ENCODE data around the gene RBM15B.
"Not testable (repeated sequence)": the region's sequence is repeated elsewhere in the genome, so short reads cannot be mapped to it uniquely, and the experiment has no call there.

Gene RBM15B

DNA sequence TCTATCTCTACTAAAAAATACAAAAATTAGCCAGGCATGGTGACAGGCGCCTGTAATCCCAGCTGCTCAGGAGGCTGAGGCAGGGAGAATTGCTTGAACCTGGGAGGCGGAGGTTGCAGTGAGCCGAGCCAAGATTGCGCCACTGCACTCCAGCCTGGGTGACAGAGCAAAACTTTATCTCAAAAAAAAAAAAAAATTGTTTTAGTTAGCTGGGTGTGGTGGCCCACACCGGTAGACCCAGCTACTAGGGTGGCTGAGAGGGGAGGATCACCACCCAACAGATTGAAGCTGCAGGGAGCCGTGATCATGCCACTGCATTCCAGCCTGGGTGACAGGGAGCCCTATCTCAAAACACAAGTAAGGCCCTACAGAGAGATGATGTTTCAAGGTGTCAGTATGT, 3.8 kb upstream of the RBM15B start:
- not testable (repeated sequence) for H3K9me3 ChIP-seq (ENCODE audit: control insufficient read depth, low read depth, low read length); H3K27me3 ChIP-seq (ENCODE audit: control insufficient read depth, insufficient read depth, low read length); H3K9ac ChIP-seq (ENCODE audit: low read length); H3K27ac ChIP-seq (ENCODE audit: low read length)
- H3K4me3 ChIP-seq (ENCODE audit: low read length), result peak overlapping the region; percentile 15
- H3K36me3 ChIP-seq (ENCODE audit: control insufficient read depth, low read depth, low read length), result peaks cover 30% of the 10 kb centered on the region
- H3K4me1 ChIP-seq (ENCODE audit: control insufficient read depth, low read depth, low read length), result peaks cover 17% of the 10 kb centered on the region

DNA sequence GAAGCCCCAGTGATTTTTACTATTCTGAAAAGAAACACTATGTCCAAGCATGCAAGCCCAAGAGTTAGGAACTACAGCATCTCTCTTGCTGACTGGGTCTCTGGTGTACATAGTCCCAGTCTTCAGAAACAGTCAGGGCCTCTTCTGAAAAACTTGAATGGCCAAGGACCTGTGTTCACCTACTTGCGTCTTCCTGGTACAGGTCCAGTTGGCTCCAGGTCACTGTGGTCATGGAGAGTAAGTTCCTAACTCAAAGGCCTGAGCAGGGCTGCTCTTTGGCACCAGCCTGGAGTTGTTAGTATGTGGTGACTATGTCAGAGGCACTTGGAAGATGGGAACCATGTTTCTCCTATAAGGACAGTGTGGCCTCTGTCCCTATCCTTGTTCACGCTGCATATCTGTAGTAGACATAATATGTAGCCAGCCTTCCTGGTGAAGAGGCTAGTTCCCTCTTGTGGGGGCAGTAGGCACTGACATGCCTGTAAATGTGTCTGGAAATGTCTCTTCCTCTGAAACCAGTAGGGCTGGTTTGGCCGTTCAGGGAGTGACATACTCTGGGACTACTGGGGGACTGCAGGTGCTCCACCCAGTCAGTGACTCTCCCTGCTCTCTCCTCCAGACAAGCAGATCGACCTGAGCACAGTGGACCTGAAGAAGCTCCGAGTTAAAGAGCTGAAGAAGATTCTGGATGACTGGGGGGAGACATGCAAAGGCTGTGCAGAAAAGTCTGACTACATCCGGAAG, 2.6 kb upstream of the RBM15B start:
- Histone ChIP-seq H3K9ac (ENCODE audit: low read length) (no peak overlapping the region), H3K27me3 (ENCODE audit: control insufficient read depth, insufficient read depth, low read length) (no peaks in the 10 kb centered on the region), H3K27ac (ENCODE audit: low read length) (no peak overlapping the region), H3K9me3 (ENCODE audit: control insufficient read depth, low read depth, low read length) (no peaks in the 10 kb centered on the region), H3K4me3 (ENCODE audit: low read length) (no peak overlapping the region), H3K4me1 (ENCODE audit: control insufficient read depth, low read depth, low read length) (peaks cover 18% of the 10 kb centered on the region), H3K36me3 (ENCODE audit: control insufficient read depth, low read depth, low read length) (peaks cover 42% of the 10 kb centered on the region)

DNA sequence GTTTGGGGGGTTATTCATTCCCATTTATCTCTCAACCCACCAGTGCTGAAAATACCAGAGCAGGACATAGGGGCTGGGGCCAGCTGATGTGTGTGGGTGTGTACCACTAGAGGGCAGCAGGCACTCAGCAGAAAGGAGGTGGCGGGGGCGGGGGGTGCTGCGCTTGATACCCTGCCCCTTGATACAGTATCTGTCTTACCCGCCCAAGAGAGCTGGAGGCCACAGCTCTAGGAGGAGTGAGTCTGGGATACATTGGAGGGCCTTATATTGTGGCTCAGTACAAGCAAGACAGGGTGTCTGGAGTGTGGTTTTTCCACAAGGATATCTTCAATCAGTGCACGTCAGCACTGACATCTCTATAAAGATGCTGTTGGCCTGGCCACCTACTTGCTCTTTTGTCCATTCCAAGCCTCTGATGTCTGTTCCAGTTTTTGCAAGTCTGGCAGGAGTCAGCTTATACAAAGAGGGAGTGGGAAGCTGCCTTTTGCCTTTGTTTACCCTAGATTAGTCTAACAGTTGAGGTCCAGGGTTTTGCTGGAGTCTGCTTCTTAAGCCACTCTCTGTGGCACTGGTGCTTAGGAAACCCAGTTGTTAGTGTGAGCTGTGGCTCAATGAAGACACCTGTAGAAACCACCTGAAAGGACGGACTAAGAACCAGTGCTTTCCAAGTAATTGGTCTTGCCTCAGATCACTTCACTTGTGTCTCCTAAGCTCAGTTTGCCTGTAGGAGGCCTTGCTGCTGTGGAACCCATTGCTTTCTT, 1.5 kb upstream of the RBM15B start:
- H3K9ac ChIP-seq (ENCODE audit: low read length), result no peak overlapping the region
- H3K9me3 ChIP-seq (ENCODE audit: control insufficient read depth, low read depth, low read length), result no peaks in the 10 kb centered on the region
- H3K4me3 ChIP-seq (ENCODE audit: low read length), result no peak overlapping the region
- H3K36me3 ChIP-seq (ENCODE audit: control insufficient read depth, low read depth, low read length), result peaks cover 53% of the 10 kb centered on the region
- no peaks in the 10 kb centered on the region for H3K27me3 ChIP-seq (ENCODE audit: control insufficient read depth, insufficient read depth, low read length)
- H3K27ac ChIP-seq (ENCODE audit: low read length), result no peak overlapping the region
- peaks cover 14% of the 10 kb centered on the region for H3K4me1 ChIP-seq (ENCODE audit: control insufficient read depth, low read depth, low read length)

DNA sequence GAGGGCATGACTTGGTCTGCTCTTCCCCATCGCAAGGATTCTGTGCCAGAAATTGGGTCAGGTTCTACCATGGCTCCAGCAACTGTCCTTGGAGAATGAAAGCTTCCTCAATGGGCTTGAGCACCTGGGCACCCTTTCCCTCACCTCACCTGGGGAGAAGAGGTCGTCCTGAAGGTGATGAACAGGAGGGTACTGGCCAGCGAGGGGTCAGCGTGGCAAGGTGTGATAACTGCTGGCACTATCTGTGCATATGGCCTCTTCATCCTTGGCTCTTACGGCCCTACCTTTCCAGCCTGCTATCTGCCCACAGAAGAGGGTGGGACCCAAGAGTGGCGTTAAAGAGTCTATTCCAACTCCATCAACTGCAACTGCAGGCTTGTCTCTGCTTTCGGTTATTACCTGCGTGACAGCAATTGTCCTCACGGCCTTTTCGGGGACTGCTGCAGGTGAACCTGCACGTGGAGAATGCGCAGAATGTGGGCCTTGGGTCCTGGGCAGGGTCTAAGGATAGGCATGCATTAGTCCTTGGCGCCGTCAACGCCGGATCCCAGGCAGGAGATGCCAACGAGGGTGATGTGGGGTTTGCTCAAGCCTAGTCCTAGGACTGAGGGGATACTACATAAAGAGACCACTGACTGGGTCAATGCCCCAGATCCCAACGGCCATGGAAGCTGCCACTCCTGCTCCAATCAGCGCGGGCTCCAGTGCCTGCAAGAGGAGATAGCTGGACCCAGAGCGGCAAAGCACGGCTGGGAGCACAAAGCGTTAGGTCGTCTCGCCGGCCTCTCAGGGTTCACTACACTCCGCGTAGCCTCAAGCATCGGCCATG, 625 bp upstream of the RBM15B start:
- H3K9ac ChIP-seq (ENCODE audit: low read length), result peak overlapping the region; percentile 39
- no peaks in the 10 kb centered on the region for H3K27me3 ChIP-seq (ENCODE audit: control insufficient read depth, insufficient read depth, low read length)
- peaks cover 62% of the 10 kb centered on the region for H3K36me3 ChIP-seq (ENCODE audit: control insufficient read depth, low read depth, low read length)
- H3K4me3 ChIP-seq (ENCODE audit: low read length), result peak overlapping the region; percentile 45
- H3K9me3 ChIP-seq (ENCODE audit: control insufficient read depth, low read depth, low read length), result no peaks in the 10 kb centered on the region
- no peak overlapping the region for H3K27ac ChIP-seq (ENCODE audit: low read length)
- peaks cover 14% of the 10 kb centered on the region for H3K4me1 ChIP-seq (ENCODE audit: control insufficient read depth, low read depth, low read length)

DNA sequence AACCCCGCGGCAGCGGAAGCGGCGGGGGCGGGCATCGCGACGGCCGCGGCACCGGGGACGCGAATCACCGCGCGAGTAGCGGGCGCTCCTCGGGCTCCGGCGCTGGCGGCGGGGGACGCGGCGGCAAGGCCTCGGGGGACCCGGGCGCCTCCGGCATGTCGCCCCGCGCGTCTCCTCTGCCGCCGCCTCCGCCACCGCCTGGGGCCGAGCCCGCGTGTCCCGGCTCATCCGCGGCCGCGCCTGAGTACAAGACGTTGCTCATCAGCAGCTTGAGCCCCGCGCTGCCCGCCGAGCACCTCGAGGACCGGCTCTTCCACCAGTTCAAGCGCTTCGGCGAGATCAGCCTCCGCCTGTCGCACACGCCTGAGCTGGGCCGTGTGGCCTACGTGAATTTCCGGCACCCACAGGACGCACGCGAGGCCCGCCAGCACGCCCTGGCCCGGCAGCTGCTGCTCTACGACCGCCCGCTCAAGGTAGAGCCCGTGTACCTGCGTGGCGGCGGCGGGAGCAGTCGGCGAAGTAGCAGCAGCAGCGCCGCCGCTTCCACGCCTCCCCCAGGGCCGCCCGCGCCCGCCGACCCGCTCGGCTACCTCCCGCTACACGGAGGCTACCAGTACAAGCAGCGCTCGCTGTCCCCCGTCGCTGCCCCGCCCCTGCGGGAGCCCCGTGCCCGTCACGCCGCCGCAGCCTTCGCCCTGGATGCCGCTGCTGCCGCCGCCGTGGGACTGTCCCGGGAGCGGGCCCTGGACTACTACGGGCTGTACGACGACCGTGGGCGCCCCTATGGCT, 675 bp downstream of the RBM15B start:
- peaks cover 9% of the 10 kb centered on the region for H3K4me1 ChIP-seq (ENCODE audit: control insufficient read depth, low read depth, low read length)
- H3K9ac ChIP-seq (ENCODE audit: low read length), result peak overlapping the region; percentile 81
- peak overlapping the region; percentile 68 for H3K4me3 ChIP-seq (ENCODE audit: low read length)
- H3K27me3 ChIP-seq (ENCODE audit: control insufficient read depth, insufficient read depth, low read length), result no peaks in the 10 kb centered on the region
- no peak overlapping the region for H3K27ac ChIP-seq (ENCODE audit: low read length)
- peaks cover 75% of the 10 kb centered on the region for H3K36me3 ChIP-seq (ENCODE audit: control insufficient read depth, low read depth, low read length)
- H3K9me3 ChIP-seq (ENCODE audit: control insufficient read depth, low read depth, low read length), result no peaks in the 10 kb centered on the region

DNA sequence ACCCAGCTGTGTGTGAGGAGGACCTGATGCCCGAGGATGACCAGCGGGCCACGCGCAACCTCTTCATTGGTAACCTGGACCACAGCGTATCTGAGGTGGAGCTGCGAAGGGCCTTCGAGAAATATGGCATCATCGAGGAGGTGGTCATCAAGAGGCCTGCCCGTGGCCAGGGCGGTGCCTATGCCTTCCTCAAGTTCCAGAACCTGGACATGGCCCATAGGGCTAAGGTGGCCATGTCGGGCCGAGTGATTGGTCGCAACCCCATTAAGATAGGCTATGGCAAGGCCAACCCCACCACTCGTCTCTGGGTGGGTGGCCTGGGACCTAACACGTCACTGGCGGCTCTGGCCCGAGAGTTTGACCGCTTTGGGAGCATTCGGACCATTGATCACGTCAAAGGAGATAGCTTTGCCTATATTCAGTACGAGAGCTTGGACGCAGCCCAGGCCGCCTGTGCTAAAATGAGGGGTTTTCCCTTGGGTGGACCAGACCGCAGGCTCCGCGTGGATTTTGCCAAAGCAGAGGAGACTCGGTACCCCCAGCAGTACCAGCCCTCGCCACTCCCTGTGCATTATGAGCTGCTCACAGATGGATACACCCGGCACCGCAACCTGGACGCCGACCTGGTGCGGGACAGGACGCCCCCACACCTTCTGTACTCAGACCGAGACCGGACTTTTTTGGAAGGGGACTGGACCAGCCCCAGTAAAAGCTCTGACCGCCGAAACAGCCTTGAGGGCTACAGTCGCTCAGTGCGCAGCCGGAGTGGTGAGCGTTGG, 1.5 kb downstream of the RBM15B start:
- peak overlapping the region; percentile 68 for H3K4me3 ChIP-seq (ENCODE audit: low read length)
- H3K27me3 ChIP-seq (ENCODE audit: control insufficient read depth, insufficient read depth, low read length), result no peaks in the 10 kb centered on the region
- H3K36me3 ChIP-seq (ENCODE audit: control insufficient read depth, low read depth, low read length), result peaks cover 79% of the 10 kb centered on the region
- peaks cover 9% of the 10 kb centered on the region for H3K4me1 ChIP-seq (ENCODE audit: control insufficient read depth, low read depth, low read length)
- no peaks in the 10 kb centered on the region for H3K9me3 ChIP-seq (ENCODE audit: control insufficient read depth, low read depth, low read length)
- H3K27ac ChIP-seq (ENCODE audit: low read length), result no peak overlapping the region
- H3K9ac ChIP-seq (ENCODE audit: low read length), result peak overlapping the region; percentile 81

DNA sequence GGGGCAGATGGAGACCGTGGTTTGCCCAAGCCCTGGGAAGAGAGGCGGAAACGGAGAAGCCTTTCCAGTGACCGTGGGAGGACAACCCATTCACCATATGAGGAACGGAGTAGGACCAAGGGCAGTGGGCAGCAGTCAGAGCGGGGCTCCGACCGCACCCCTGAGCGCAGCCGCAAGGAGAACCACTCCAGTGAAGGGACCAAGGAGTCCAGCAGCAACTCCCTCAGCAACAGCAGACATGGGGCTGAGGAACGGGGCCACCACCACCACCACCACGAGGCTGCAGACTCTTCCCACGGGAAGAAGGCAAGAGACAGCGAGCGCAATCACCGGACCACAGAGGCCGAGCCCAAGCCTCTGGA, 2.0 kb downstream of the RBM15B start:
- Histone ChIP-seq H3K27ac (ENCODE audit: low read length) (no peak overlapping the region), H3K9me3 (ENCODE audit: control insufficient read depth, low read depth, low read length) (no peaks in the 10 kb centered on the region), H3K27me3 (ENCODE audit: control insufficient read depth, insufficient read depth, low read length) (no peaks in the 10 kb centered on the region), H3K9ac (ENCODE audit: low read length) (no peak overlapping the region), H3K36me3 (ENCODE audit: control insufficient read depth, low read depth, low read length) (peaks cover 73% of the 10 kb centered on the region), H3K4me3 (ENCODE audit: low read length) (no peak overlapping the region), H3K4me1 (ENCODE audit: control insufficient read depth, low read depth, low read length) (peaks cover 9% of the 10 kb centered on the region)

DNA sequence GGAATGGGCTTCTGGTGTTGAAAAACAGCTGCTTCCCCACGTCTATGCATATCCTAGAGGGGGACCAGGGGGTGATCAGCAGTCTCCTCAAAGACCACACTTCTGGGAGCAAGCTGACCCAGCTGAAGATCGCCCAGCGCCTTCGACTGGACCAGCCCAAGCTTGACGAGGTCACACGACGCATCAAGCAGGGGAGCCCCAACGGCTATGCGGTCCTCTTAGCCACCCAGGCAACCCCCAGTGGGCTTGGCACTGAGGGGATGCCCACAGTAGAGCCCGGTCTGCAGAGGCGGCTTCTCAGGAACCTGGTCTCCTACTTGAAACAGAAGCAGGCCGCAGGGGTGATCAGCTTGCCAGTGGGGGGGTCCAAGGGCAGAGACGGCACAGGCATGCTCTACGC, 2.5 kb downstream of the RBM15B start:
- Histone ChIP-seq H3K9ac (ENCODE audit: low read length) (no peak overlapping the region), H3K27me3 (ENCODE audit: control insufficient read depth, insufficient read depth, low read length) (no peaks in the 10 kb centered on the region), H3K9me3 (ENCODE audit: control insufficient read depth, low read depth, low read length) (no peaks in the 10 kb centered on the region), H3K36me3 (ENCODE audit: control insufficient read depth, low read depth, low read length) (peaks cover 72% of the 10 kb centered on the region), H3K27ac (ENCODE audit: low read length) (no peak overlapping the region), H3K4me3 (ENCODE audit: low read length) (no peak overlapping the region), H3K4me1 (ENCODE audit: control insufficient read depth, low read depth, low read length) (peaks cover 9% of the 10 kb centered on the region)

DNA sequence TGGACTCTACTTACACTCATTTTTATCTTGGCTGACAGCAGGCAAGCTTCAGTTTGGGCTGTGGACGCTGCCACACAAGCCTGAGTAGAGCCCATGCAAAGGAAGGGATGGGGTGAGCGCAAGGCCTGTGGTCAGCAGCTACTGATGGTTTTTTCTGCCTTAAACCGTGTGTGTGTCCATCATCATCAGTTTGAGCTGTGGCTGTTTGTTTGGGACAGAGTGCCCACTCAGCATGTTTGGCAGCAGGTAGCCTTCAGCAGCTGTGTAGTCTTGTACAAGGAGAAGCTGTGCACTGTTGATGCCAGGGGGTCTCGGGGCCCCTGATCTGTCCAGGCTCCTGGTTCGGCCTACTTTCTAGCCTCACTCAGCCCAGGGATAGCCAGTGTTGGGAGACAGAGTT, 3.5 kb downstream of the RBM15B start:
- peaks cover 9% of the 10 kb centered on the region for H3K4me1 ChIP-seq (ENCODE audit: control insufficient read depth, low read depth, low read length)
- no peaks in the 10 kb centered on the region for H3K27me3 ChIP-seq (ENCODE audit: control insufficient read depth, insufficient read depth, low read length)
- no peaks in the 10 kb centered on the region for H3K9me3 ChIP-seq (ENCODE audit: control insufficient read depth, low read depth, low read length)
- no peak overlapping the region for H3K27ac ChIP-seq (ENCODE audit: low read length)
- peaks cover 66% of the 10 kb centered on the region for H3K36me3 ChIP-seq (ENCODE audit: control insufficient read depth, low read depth, low read length)
- no peak overlapping the region for H3K9ac ChIP-seq (ENCODE audit: low read length)
- no peak overlapping the region for H3K4me3 ChIP-seq (ENCODE audit: low read length)

DNA sequence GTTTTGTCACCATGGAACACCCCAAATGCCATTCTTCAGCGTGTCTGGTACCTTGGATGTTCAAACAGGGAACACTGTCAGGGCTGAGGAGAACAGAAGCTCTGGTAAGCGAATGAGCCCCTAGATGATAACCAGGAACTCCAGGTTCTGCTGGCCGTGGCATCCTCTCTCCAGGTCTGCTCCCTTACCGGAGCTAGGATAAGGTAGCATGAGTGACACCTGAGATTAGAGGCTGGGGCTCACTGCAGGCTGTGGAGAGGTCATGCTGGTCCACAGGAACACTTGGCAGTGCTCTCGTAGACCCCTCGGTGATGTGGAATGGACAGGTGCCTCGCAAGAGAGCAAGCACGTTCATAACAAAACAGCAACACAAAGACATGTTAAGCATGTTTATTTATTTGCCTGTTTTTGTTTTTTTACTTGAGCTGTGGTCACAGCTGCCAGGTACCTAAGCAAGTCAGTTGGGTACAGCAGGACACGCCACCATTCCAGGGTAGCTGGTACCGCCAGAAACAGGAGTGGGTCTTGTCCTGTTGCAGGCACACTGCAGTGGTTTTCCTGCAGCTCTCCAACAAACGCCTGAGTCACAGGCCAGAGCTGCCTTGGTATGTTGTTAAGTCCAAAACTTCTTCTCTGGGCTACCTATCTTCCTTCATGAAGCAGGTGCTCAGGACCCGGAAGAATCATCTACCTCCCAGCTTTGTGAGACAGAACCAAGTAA, 4.6 kb downstream of the RBM15B start:
- Histone ChIP-seq H3K27ac (ENCODE audit: low read length) (no peak overlapping the region), H3K36me3 (ENCODE audit: control insufficient read depth, low read depth, low read length) (peaks cover 63% of the 10 kb centered on the region), H3K27me3 (ENCODE audit: control insufficient read depth, insufficient read depth, low read length) (no peaks in the 10 kb centered on the region), H3K9me3 (ENCODE audit: control insufficient read depth, low read depth, low read length) (no peaks in the 10 kb centered on the region), H3K4me3 (ENCODE audit: low read length) (no peak overlapping the region), H3K9ac (ENCODE audit: low read length) (no peak overlapping the region), H3K4me1 (ENCODE audit: control insufficient read depth, low read depth, low read length) (peaks cover 6% of the 10 kb centered on the region)
